Measurements from ENCODE around the gene PALD1.
"Not testable (repeated sequence)": the region's sequence is repeated elsewhere in the genome, so short reads cannot be mapped to it uniquely, and the experiment has no call there.

PALD1 gene

DNA sequence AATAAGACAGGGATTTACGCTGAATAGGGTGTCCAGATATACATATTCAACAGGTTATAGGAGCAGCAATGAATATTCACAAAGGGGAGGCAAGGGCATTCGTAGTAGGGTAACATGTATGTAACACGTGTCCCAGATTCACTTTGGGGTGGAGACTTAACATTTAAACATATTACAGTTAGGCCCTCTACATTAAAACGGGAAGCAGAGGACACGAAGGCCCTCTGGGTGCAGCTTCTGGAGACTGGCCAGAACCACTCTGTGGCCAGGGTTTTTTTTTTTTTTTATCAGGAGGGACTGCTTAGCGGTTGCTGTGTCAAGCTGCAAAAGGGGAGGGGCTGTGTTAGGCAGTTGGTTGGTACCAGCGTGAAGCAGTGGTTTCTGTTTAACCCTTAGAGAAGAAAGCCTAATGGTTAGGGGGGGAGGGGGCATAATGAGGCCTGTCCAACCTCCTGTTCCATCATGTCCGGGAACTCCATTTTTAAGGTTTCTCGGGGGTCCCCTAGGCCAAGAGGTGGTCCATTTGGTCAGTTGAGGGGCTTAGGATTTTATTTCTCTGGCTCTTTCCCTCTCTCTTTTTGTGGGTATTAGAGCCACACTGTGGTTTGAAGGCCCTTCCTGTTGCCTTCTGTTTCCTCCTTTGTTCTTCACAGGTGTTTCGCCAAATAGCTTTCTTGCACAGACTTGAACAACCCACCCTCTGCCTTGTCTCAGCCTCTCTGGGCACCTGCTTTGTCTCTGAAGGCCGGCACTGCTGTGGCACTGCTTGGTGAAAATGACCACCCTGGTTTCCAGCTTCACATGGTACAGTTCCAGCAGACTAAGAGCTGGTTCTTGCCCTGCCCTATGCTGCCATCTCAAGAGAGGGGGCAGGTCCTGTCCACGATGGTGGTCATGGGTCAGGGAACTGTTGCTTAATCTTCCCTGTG is 97.6 kb downstream of the PALD1 start:
- DNase-seq: no peak

DNA sequence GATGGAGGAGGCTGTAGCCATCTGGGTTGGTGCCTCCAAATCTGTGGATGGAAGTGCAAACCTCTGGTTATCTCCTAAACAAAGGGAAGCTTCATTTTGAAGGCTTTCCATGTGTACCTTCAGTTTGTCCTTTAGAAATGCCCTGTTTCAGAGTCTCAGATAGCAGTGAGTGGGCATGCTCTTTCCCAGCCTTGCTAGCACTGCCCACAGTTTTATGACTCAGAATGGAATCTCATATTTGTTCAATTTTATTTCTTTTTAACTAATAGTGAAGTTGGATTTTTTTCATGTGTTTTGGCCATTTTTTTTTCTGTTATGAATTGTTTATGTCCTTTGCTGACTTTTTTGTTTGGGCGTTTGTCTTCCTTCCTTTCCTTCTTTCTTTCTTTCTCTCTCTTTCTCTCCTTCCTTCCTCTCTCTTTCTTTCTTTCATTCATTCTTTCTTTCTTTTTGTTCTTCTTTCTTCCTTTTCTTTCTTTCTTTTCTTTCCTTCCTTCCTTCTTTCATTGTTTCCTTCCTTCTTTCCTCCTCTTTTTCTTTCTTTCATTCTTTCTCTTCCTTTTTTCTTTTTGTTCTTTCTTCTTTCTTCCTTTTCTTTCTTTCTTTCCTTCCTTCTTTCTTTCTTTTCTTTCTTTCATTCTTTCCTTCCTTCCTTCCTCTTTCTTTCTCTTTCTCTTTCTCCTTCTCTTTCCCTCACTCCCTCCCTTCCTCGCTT is 98.4 kb downstream of the PALD1 start:
- DNase-seq: no peak

DNA sequence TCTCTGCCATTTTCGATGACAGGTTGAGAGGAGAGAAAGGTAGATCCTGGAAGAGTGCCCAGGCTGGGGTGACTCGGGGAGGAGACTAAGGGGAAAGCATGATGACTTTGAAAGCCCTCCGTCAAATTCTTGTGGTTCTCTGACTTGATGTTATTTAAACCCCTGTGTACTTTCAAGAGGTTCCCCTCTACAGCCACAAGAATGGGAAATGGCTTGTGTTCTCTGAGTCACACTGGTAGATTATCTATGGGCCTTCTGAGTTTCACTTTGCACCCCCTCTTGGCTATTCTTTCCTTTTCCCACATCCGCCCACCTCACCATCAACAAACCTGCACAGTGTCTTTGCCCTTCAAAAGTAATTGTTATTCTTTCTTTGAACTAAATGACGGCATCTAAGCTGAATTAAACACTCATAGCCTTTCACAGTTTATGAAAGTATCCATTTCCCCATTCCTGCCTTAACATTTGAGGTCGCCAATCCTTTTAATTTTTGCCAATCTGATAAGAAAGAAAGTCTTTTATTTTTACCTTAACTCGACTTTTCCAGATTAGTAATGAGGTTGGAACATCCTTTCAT is 99.9 kb downstream of the PALD1 start:
- DNase-seq: no peak

DNA sequence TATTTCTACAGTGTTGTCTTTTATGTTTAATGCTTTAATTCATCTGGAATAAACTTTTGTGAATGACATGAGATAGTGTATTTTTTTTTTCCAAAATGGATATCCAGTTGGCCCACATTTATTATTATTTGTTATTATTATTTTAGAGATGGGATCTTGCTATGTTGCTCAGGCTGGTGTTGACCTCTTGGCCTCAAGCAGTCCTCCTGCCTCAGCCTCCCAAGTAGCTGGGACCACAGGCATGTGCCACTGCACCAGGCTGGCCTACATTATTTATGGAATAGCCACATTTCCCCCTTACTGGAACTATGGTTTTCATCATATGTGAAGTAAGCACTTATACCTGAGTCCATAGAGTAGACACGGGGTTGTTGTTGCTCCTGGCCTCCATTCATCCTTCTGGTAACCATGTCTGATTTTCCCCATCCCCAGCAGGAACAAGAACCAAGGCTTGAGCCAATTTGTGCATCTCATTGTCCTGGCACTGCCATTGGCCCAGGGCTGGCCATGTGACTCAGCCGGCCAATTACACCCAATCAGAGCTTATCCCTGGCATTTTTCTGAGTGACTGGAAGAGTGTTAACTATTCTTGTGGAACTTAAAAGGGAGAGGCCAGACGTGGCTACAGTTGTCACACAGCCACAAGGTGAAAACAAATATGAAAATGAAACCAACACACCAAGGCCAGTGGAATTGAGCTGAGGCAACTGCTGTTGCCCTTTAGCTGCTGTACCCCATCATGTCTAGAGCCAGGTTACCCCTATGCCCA is 100.9 kb downstream of the PALD1 start:
- DNase-seq: no peak

GRCh38 chr10:70581176-70581575 is 102.6 kb downstream of the PALD1 start:
- DNase-seq: not testable (repeated sequence)

GRCh38 chr10:70582793-70583668 is 104.5 kb downstream of the PALD1 start:
- no peak for DNase-seq

- no peak for DNase-seq
Observed at GRCh38 chr10:70583669-70584037, 105.1 kb downstream of the PALD1 start.

GRCh38 chr10:70584366-70584765 is 105.8 kb downstream of the PALD1 start:
- DNase-seq: no peak

- no peak for DNase-seq
Observed at GRCh38 chr10:70584909-70585544, 106.5 kb downstream of the PALD1 start.

DNA sequence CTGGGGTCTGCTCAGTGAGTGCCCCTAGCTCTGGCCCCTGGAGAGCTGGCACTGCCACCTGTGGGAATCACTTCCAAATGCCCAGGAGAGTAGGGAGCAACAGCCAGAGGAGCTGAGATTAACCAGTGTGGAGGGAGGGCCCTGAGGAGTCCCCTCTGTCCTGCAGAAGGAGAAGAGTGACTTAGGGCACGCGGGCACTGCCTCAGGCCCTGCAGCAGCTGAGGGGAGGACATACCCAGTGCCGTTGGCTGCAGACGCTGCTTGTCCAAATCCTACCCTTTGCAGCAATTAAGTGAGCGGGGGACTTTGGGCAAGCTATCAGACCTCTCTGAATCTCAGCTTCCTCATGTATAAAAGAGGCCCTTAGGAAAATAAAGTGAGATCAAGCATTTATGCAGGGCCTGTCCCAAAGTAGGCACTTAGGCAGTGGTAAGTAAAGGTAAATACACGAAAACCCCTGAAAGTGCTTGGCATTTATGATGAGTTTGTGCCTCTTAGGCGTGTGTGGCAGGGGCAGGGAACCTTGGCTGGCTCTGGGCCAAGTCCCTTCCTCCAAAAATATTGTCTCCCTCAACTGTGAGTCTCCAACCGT is 107.1 kb downstream of the PALD1 start:
- DNase-seq: no peak

DNA sequence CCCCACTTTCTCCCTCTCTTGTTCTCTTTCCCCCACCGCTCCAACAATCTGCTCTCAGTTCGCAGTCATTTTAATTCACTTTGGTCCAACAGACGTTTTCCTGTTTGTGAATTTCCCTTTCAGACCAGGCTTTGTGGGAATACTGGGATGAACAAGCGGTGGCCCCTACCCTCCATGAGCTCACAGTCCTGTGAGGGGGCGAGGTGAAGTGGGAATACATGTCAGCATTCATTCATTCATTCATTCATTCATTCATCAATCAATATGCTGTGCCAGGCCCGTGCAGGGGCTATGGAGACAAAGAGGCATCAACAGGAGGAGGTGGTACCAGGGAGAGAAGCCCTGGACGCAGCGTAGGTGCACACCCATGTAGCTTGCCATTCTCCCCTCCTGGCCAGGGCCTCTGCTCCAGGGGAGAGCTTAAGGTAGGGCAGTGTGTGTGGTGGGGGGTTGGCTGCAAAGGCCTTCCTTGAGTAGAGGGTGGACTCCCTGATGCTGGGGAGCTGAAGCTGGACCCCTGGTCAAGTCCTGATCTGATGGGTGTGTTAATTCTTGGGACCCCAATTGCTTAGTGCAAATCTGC is 107.9 kb downstream of the PALD1 start:
- DNase-seq: no peak

GRCh38 chr10:70587045-70587658 is 108.6 kb downstream of the PALD1 start:
- no peak for DNase-seq

GRCh38 chr10:70588255-70588654 is 109.7 kb downstream of the PALD1 start:
- DNase-seq: no peak

- DNase-seq: no peak
Observed at GRCh38 chr10:70588859-70589570, 110.4 kb downstream of the PALD1 start.

DNA sequence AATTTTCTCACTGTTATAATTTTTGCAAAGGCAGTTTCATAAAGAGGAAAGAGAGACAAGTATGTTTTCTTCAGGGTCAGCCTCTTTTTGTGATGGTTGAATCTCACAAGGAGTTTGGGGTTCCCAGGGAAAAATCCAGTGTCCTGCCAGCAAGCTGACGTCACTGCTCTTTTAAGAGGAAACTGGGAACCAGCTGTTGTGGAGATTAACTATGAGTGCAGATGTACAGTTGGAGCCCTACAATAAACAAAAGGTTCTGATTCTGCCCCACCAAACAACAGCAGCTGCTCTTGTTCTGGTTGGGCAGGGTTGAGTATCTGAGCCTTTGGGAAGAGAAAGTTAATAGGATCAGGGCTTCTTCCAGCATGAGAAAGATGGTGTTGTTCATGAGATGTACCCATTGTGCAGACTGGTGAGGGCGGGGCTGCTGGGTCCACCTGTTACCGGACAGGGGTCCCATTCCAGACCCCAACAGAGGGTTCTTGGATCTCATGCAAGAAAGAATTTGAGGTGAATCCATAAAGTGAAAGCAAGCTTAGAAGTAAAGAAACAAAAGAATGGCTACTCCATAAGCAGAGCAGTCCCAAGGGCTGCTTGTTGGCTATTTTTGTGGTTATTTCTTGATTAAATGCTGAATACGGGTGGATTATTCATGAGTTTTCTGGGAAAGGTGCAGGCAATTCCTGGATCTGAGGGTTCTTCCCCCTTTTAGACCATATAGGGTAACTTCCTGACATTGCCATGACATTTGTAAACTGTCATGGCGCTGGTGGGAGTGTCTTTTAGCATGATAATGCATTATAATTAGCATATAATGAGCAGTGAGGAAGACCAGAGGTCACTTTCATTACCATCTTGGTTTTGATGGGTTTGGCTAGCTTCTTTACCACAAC is 111.4 kb downstream of the PALD1 start:
- no peak for DNase-seq

DNA sequence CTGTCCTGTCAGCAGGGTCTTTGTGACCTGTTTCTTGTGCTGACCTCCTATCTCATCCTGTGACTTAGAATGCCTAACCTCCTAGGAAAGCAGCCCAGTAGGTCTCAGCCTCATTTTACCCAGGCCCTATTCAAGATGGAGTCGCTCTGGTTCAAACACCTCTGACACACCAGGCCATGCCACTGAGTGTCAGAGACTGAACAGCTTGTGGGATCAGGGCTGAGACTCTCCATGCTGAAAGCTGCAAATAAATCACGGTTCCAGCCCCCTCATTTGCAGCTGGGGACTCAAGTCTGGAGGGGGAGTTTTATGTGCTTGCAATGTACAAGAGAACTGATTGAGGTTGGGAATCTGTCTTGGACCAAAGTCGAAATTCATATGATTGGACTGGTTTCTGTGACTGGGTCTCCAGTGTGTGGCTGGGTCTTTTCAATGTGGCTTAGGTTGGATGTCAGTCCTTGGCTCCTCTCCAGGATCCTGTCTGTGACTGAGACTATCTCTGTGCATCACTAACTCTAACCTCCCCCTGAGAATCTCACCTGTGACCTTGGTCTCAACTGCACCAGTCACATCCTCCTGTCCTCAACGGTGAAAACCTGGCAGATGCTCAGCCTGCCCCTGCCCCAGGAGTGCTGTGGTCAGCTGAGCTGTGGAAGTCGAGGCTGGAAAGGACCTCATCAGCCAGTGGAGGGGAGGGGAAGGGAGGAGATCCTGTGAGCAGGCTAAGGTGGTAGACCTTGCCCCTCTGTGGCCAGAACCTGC is 112.3 kb downstream of the PALD1 start:
- no peak for DNase-seq

GRCh38 chr10:70592186-70592735 is 113.7 kb downstream of the PALD1 start:
- no peak for DNase-seq
